H4 (cell line): ENCODE results near the gene ZNF506. TPM values are rescaled to one million over a fixed set of nuclear protein-coding genes. Genes with fewer than 3 reads are reported as not detected.
"Not testable (repeated sequence)": the region's sequence is repeated elsewhere in the genome, so short reads cannot be mapped to it uniquely, and the experiment has no call there.

Source experiments
- DNase-seq: peaks from one replicate; pipeline ENCODE4 v3.0.0-alpha.2; 2015; ENCODE audit warnings: low spot score
- total RNA-seq: library from RNA; depleted of rRNA; stranded (reverse); fragments of >200 nt; shearing (Covaris generic); gene quantifications from 2 replicates; pipeline ENCODE4 v1.2.3, GENCODE V29; 2014; rRNA removed

The ZNF506 gene
- total RNA-seq, 1 experiment from 2014 or later, result 15.1 TPM

DNA sequence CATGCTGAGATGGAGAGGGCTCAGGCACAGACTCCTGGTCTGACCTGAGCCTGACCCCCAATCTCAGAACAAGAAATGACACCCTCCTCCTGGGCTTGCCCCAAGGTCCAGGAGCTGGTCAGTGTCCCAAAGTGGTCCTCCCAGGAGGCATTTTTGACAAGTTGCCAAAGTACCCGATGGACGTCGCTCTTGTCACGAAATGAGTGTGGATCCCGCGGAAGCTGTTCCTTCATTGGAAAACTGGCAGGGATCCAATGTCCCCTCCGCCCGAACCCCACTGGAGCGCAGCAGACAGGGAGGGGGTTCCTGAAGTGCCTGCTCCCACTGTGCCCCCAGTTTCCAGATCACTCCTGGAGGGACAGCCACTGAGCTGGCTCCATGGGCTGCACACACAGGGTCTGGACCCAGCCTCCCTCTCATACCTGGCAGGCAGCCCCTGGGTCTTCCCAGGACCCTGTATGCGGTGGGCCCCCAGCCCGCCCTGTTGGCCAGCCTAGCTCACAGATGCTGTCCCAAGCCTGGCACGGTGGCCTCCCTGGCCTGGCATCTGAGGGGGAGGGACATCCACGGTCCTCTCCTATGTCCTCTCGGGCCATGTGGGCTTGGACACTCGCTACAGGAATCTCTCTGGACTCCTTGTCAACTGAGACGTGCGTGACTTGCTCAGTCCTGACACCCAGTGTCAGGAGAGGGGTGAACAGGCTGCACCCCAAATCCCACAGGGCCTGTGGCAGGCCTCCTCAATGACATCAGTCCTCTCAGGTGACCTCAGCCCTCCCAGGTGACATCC is 75.9 kb downstream of the ZNF506 start:
- DNase-seq, result no peak

DNA sequence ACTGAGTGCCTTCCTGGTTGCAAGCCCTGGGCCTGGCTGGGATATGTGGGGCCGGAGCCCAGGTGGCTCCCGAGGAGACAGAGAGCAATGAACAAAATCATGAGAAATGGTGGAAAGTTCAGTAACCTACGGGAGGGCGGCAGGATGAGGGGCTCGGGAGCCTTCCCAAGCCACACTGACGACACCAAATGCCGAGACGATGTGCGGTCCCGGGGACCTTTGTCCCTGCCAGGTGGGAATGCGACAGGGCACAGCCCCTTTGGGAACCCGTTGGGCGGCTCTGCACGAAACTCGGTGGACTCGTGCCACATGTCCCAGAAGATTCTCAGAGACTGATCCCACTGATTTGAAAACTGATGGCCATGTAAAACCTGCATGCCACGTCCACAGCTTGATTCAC is 76.9 kb downstream of the ZNF506 start:
- DNase-seq, result no peak

DNA sequence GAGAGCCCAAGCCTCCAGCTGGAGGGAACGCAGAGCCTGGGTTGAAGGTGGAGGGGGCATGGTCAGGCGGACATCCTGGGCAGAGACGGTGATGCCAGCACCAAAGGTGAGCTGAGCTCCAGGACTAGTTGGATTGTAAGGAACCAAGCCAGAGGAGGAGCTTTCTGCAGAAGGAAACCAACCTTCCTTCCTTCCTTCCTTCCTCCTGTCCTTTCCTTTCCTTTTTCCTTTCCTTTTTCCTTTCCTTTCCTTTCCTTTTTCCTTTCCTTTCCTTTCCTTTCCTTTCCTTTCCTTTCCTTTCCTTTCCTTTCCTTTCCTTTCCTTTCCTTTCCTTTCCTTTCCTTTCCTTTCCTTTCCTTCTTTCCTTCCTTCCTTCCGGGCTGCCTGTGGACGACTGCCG is 77.6 kb downstream of the ZNF506 start:
- DNase-seq, result not testable (repeated sequence)

DNA sequence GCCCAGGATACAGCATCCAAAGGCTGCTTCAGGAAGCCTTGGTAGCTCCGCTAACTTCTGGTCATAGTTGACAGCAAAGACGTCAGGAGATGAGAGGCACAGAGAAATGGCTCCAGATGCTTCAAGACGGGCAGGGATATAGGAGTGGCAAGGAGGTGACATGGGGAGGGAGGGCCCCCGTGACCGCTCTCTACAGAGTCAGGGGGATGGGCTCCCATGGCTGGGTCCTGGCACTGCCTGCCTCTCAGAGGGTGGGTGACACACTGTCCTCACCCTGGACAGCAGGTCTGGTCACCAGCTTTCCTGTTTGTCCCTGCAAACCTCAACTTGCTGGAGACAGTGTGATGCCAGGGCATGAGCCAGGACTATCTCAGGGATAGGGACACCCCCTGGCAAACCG is 78.4 kb downstream of the ZNF506 start:
- no peak for DNase-seq

DNA sequence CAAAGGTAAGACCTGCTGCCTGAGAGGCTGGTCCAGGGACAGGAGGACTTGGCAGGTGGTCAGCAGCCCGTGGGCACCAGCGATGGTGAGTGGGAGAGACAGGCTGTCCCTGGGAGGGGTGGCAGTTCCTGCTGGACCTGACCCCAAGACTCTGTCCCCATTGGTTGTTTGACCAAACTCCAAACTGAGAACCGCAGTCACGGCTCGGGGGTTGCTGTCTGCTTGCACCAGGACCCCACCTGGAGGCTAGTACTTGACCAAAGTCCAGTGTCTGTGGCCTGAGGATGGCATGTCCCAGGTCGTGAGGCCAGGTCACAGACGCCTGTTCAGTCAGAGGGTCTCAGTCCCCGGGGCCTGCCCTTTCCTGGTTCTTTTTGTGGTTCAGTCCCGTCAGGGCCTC is 78.8 kb downstream of the ZNF506 start:
- DNase-seq, result no peak

Other genes with a start within 250 kb of the ZNF506 start
- gene PBX4, start 203.1 kb downstream of the ZNF506 start, total RNA-seq, result 0.10 TPM in 1 of 2 replicates, not detected in the other
- 0.16 and 0.72 TPM in 2 replicates for gene LPAR2, start 193.5 kb downstream of the ZNF506 start, total RNA-seq
- gene GMIP, start 178.1 kb downstream of the ZNF506 start, total RNA-seq, result 4.0 and 4.4 TPM in 2 replicates
- gene ATP13A1, start 158.1 kb downstream of the ZNF506 start, total RNA-seq, result 39.6 and 49.4 TPM in 2 replicates
- 10.3 and 14.4 TPM in 2 replicates for gene ZNF101, start 152.9 kb downstream of the ZNF506 start, total RNA-seq
- gene ZNF14, start 88.6 kb downstream of the ZNF506 start, total RNA-seq, result 3.0 and 3.2 TPM in 2 replicates
- gene ZNF253, start 44.1 kb upstream of the ZNF506 start, total RNA-seq, result 2.6 and 5.7 TPM in 2 replicates
- gene ZNF93, start 79.2 kb upstream of the ZNF506 start, total RNA-seq, result 5.4 and 8.3 TPM in 2 replicates
- gene ZNF682, start 217.8 kb upstream of the ZNF506 start, total RNA-seq, result 2.1 and 15.0 TPM in 2 replicates